Type B pancreatic cell (in vitro differentiated cells): ENCODE data around the gene DAB2IP. TPM values are rescaled to one million over a fixed set of nuclear protein-coding genes. Genes with fewer than 3 reads are reported as not detected.

Source experiments
- DNase-seq: peaks from one replicate; pipeline ENCODE4 v3.0.0; 2021; ENCODE audit warnings: mixed read lengths; ENCODE audit not compliant: unreplicated experiment; ENCODE audit errors: extremely low spot score
- H3K27ac Mint-ChIP-seq: 2 replicates; pipeline ENCODE4 v1.8.0; 2021; ENCODE audit warnings: mild to moderate bottlenecking, mixed read lengths
- H3K27me3 Mint-ChIP-seq: 2 replicates; pipeline ENCODE4 v1.8.0; 2021; ENCODE audit warnings: mixed read lengths
- H3K36me3 Mint-ChIP-seq: 2 replicates; pipeline ENCODE4 v1.8.0; 2021; ENCODE audit warnings: mixed read lengths
- H3K4me1 Mint-ChIP-seq: one replicate; pipeline ENCODE4 v1.8.0; 2021; ENCODE audit warnings: mixed read lengths; ENCODE audit not compliant: unreplicated experiment
- H3K4me3 Mint-ChIP-seq: 2 replicates; pipeline ENCODE4 v1.8.0; 2021; ENCODE audit warnings: mild to moderate bottlenecking, mixed read lengths
- H3K9me3 Mint-ChIP-seq: 2 replicates; pipeline ENCODE4 v1.8.0; 2021; ENCODE audit warnings: mixed read lengths
- total RNA-seq: library from RNA; stranded (reverse); gene quantifications from 2 replicates; pipeline ENCODE4 v1.2.1, GENCODE V29; 2021; ENCODE audit warnings: low replicate concordance
- TF ChIP-seq, protein P1 (sequence below): fragments of 200-600 bp; sonication (generic); conservative IDR thresholded peaks from 2 replicates; pipeline ENCODE4 v1.5.0; 2021; ENCODE audit warnings: antibody characterized with exemption, mild to moderate bottlenecking

Gene DAB2IP
- total RNA-seq, 1 donor from 2014 or later: 57.2 TPM

DNA sequence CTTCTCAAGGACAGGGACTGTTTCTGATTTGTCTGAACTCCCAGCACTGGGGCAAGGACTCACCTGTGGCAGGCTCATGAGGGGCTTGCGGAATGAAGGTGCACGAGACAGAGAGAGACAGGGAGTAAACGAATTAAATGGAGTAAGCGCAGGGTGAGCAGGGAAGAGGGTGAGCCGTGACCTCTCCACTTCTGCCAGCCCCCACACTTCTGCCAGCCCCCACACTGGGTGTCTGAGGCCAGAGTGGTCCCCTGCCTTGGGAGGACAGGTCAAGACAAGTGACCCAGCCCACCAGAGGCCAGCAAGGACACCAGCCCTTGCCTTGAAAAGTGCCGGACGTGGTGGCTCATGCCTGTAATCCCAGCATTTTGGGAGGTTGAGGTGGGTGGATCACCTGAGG is 37.2 kb downstream of the DAB2IP start:
- Mint-ChIP-seq H3K27ac (no peak overlapping the region), H3K36me3 (no peaks in the 10 kb centered on the region), H3K27me3 (no peaks in the 10 kb centered on the region), H3K9me3 (no peaks in the 10 kb centered on the region), H3K4me1 (peaks cover 46% of the 10 kb centered on the region), H3K4me3 (no peak overlapping the region)
- TF ChIP-seq, protein P1, sequence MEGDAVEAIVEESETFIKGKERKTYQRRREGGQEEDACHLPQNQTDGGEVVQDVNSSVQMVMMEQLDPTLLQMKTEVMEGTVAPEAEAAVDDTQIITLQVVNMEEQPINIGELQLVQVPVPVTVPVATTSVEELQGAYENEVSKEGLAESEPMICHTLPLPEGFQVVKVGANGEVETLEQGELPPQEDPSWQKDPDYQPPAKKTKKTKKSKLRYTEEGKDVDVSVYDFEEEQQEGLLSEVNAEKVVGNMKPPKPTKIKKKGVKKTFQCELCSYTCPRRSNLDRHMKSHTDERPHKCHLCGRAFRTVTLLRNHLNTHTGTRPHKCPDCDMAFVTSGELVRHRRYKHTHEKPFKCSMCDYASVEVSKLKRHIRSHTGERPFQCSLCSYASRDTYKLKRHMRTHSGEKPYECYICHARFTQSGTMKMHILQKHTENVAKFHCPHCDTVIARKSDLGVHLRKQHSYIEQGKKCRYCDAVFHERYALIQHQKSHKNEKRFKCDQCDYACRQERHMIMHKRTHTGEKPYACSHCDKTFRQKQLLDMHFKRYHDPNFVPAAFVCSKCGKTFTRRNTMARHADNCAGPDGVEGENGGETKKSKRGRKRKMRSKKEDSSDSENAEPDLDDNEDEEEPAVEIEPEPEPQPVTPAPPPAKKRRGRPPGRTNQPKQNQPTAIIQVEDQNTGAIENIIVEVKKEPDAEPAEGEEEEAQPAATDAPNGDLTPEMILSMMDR: no peak
- DNase-seq: no peak

DNA sequence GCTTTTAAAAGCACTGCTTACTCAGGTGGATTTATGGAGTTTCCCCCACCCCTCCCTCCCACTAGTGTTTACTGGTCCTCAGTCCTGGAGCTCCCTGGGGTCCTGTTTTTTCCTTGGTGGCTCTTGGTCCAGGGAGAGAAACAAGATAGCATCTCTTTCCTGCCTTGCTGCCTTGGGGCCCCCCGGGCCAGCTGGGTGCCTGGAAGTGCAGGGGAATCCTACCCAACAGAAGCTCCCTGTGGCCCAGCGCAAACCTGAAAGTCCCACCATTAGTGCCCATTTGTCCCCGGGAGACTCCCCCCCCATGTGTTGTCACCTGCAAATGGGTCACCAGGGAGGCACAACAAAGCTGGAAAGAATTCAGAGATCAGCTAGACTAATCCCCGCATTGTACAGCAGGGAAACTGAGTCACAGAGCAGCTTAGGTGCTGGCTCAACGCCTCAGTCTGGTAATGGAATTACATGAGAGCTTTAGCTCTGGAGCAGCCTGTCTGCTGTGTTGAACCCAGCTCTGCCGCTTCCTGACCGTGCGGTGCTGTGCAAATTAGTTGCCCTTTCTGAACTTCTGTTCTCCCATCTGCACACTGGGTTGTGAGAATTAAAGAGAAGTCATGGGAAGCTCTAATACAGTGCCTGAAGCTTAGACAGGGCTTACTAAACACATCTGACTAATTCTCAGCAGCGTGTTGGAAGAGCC is 38.2 kb downstream of the DAB2IP start:
- H3K9me3 Mint-ChIP-seq: no peaks in the 10 kb centered on the region
- H3K27ac Mint-ChIP-seq: no peak overlapping the region
- H3K36me3 Mint-ChIP-seq: no peaks in the 10 kb centered on the region
- no peaks in the 10 kb centered on the region for H3K27me3 Mint-ChIP-seq
- peaks cover 45% of the 10 kb centered on the region for H3K4me1 Mint-ChIP-seq
- TF ChIP-seq, protein P1: no peak
- no peak overlapping the region for H3K4me3 Mint-ChIP-seq
- DNase-seq: no peak

DNA sequence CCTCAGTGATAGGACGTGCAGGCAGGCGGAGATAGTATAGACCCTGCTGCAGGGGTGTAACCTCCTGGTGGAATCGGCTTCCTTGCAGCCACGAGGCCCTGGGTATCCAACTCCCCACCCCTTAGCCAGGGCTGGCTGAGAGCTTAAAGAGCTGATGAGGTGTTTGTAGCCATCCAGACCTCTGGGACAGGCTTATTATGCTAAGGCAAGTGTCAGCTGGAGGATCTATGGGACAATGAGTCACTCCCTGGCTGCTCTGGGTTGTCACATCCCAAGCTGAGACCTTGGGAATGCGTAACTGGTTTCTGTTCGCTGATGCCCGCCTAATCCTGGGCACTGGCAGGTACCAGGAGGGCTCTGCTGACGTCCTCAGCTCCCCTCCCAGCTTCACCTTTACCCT is 38.9 kb downstream of the DAB2IP start:
- H3K27ac Mint-ChIP-seq: no peak overlapping the region
- H3K36me3 Mint-ChIP-seq: no peaks in the 10 kb centered on the region
- DNase-seq: no peak
- no peaks in the 10 kb centered on the region for H3K9me3 Mint-ChIP-seq
- no peaks in the 10 kb centered on the region for H3K27me3 Mint-ChIP-seq
- no peak overlapping the region for H3K4me3 Mint-ChIP-seq
- peaks cover 45% of the 10 kb centered on the region for H3K4me1 Mint-ChIP-seq
- TF ChIP-seq, protein P1: no peak

DNA sequence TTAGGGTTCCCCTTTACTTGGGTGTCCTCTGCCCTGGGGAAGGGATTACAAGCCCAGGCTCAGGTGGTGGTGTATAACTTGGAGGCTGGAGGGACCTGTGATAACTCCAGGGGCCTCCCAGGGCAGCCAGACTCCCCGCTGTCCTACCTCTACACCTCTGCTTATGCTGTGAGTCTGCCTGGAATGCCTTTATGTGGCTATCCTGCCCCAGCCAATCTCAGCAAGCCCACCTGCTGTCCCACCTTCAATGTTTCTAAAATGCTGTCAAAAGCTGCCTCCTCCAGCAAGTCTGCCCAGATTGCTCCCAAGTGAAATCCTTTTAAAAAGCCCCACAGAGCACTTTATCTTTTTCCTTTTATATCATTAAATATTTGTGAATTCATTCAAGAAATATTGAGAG is 39.3 kb downstream of the DAB2IP start:
- peaks cover 41% of the 10 kb centered on the region for H3K4me1 Mint-ChIP-seq
- H3K27ac Mint-ChIP-seq: peak overlapping the region; percentile 59
- TF ChIP-seq, protein P1: no peak
- no peaks in the 10 kb centered on the region for H3K36me3 Mint-ChIP-seq
- H3K9me3 Mint-ChIP-seq: no peaks in the 10 kb centered on the region
- DNase-seq: no peak
- H3K27me3 Mint-ChIP-seq: no peaks in the 10 kb centered on the region
- H3K4me3 Mint-ChIP-seq: no peak overlapping the region

DNA sequence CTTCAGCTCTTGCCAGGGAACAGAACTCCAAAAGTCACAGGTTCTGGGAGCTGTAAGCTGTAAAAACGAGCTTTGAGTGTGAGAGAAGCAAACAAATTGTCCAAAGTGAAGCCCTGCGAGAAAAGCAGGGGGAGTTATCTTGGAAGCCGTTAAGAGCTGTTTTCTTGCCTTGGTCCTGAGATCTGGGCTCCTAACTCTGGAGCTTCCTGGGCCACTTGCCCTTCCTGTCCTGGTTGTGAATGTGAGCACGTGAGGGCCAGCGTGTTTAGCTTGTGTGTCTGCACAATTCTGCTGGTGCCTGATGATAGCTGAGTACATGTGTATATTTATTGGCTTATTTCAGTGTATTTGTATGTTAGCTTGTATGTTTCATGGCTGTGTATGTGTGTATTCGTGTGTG is 40.5 kb downstream of the DAB2IP start:
- Mint-ChIP-seq H3K9me3 (no peaks in the 10 kb centered on the region), H3K4me1 (peaks cover 36% of the 10 kb centered on the region), H3K27me3 (no peaks in the 10 kb centered on the region), H3K36me3 (no peaks in the 10 kb centered on the region), H3K27ac (peak overlapping the region; percentile 75), H3K4me3 (no peak overlapping the region)
- no peak for DNase-seq
- TF ChIP-seq, protein P1: no peak
